Lung (tissue), 12 donors: ENCODE results near the gene ZNF526. TPM values are rescaled to one million over a fixed set of nuclear protein-coding genes. Genes with fewer than 3 reads are reported as not detected.

Source experiments
- ATAC-seq: fragments of 200-7000 bp; cut with Tn5 transposase; one replicate; pipeline ENCODE4 v1.9.1; 2020; ENCODE audit warnings: moderate number of reproducible peaks; ENCODE audit not compliant: insufficient read depth, low FRiP score
- DNase-seq, 3 donors: peaks; one replicate each; pipeline ENCODE4 v3.0.0-alpha.2; 2013 to 2017
- H3K27ac ChIP-seq, 2 donors: one replicate each; pipeline ENCODE4 v1.5.1; 2013; ENCODE audit warnings: mild to moderate bottlenecking in 2 of 2, moderate library complexity in 2 of 2, control low read depth in 1 of 2, inconsistent platforms in 1 of 2, low read depth in 1 of 2, low read length in 1 of 2
- H3K27me3 ChIP-seq, 3 donors: one replicate each; pipeline ENCODE4 v1.5.1; 2013; ENCODE audit warnings: low read length in 2 of 3; ENCODE audit not compliant: control insufficient read depth in 3 of 3, insufficient read depth in 3 of 3
- H3K36me3 ChIP-seq, 4 donors: one replicate each; pipeline ENCODE4 v1.5.1; 2013; ENCODE audit warnings: low read length in 4 of 4, mild to moderate bottlenecking in 1 of 4, moderate library complexity in 1 of 4; ENCODE audit not compliant: control insufficient read depth in 4 of 4, insufficient read depth in 4 of 4
- H3K4me1 ChIP-seq, 5 donors: one replicate each; pipeline ENCODE4 v1.5.1; 2013; ENCODE audit warnings: low read length in 5 of 5, mild to moderate bottlenecking in 2 of 5, moderate library complexity in 1 of 5; ENCODE audit not compliant: control insufficient read depth in 5 of 5, insufficient read depth in 5 of 5
- H3K4me3 ChIP-seq: one replicate; pipeline ENCODE4 v1.5.1; 2013; ENCODE audit warnings: mild to moderate bottlenecking, control low read depth, moderate library complexity
- H3K9ac ChIP-seq, 2 donors: one replicate each; pipeline ENCODE4 v1.5.1; 2013; ENCODE audit warnings: low read length in 2 of 2, control low read depth in 1 of 2; ENCODE audit not compliant: insufficient read depth in 1 of 2
- H3K9me3 ChIP-seq, 4 donors: one replicate each; pipeline ENCODE4 v1.5.1; 2013; ENCODE audit warnings: low read length in 3 of 4, mild to moderate bottlenecking in 1 of 4, moderate library complexity in 1 of 4; ENCODE audit not compliant: control insufficient read depth in 4 of 4, insufficient read depth in 3 of 4
- CTCF ChIP-seq: IDR thresholded peaks from 2 replicates; pipeline ENCODE4 v1.5.1; 2012; ENCODE audit warnings: mild to moderate bottlenecking; ENCODE audit errors: control extremely low read depth, extremely low read depth
- WGBS, 2 donors: extraction: QIAGEN DNeasy Blood & Tissue Kit; methylation state at CpG; one replicate each; pipeline ENCODE4 v1.1.7; 2013; 5-methylcytosine and 5-hydroxymethylcytosine counted together
- polyA plus RNA-seq, 2 donors: library from polyadenylated mRNA; stranded (reverse); fragments of 200-250 nt; gene quantifications; one replicate each; pipeline ENCODE4 v1.2.1, GENCODE V29; 2013
- total RNA-seq, 2 donors: library from RNA; depleted of rRNA in 1 of 2; stranded (reverse); fragments of >200 nt in 1 of 2; gene quantifications; one replicate each; pipeline ENCODE4 v1.2.1, GENCODE V29; 2014 to 2021
- donor health status: control.
- donor health status: control.
- donor health status: Bipolar disorder and iron deficiency.
- donor health status: healthy.
- donor health status: DM: yes; HTN: yes; CAD: no.

ZNF526 gene
- total and polyA plus RNA-seq, 4 donors = 4.6 to 14.4 (median 5.4) TPM

- H3K36me3 ChIP-seq = peaks cover 9 to 71% (median 54%) of the 10 kb centered on the region in 4 donors
- H3K27ac ChIP-seq = no peak overlapping the region
- WGBS, 2 donors = 95 to 96% methylated on average over 10 of the region's 10 CpGs
- H3K4me1 ChIP-seq = no peaks in the 10 kb centered on the region
- H3K9me3 ChIP-seq = no peaks in the 10 kb centered on the region
- no peak overlapping the region for H3K4me3 ChIP-seq
- no peak overlapping the region for H3K9ac ChIP-seq
- no peak for ATAC-seq
- TF ChIP-seq CTCF = no peak
- H3K27me3 ChIP-seq = no peaks in the 10 kb centered on the region
- DNase-seq = no peak
These were observed 12.3 kb downstream of the ZNF526 start for GRCh38 chr19:42232435-42232834.

GRCh38 chr19:42233106-42233505 is 13.0 kb downstream of the ZNF526 start:
- no peak overlapping the region for H3K4me3 ChIP-seq
- H3K4me1 ChIP-seq = no peaks in the 10 kb centered on the region
- no peaks in the 10 kb centered on the region for H3K9me3 ChIP-seq
- DNase-seq = no peak
- H3K36me3 ChIP-seq = peaks cover 9 to 71% (median 54%) of the 10 kb centered on the region in 4 donors
- H3K27me3 ChIP-seq = no peaks in the 10 kb centered on the region
- WGBS, 2 donors = 81 to 91% methylated on average over 7 of the region's 7 CpGs
- H3K9ac ChIP-seq = no peak overlapping the region
- no peak for TF ChIP-seq CTCF
- no peak for ATAC-seq
- no peak overlapping the region for H3K27ac ChIP-seq

- ATAC-seq (no peak), DNase-seq (no peak)
- TF ChIP-seq CTCF = no peak
- no peak overlapping the region for H3K9ac ChIP-seq
- peaks cover 9 to 69% (median 53%) of the 10 kb centered on the region in 4 donors for H3K36me3 ChIP-seq
- H3K4me3 ChIP-seq = no peak overlapping the region
- no peaks in the 10 kb centered on the region for H3K4me1 ChIP-seq
- H3K9me3 ChIP-seq = no peaks in the 10 kb centered on the region
- H3K27me3 ChIP-seq = no peaks in the 10 kb centered on the region
- no peak overlapping the region for H3K27ac ChIP-seq
- 91 to 95% methylated on average over 6 of the region's 6 CpGs for WGBS, 2 donors
These were observed 13.7 kb downstream of the ZNF526 start for GRCh38 chr19:42233678-42234292.

- 94% methylated on average over 11 of the region's 11 CpGs for WGBS, 2 donors
- Histone ChIP-seq H3K4me1 (no peaks in the 10 kb centered on the region), H3K9me3 (no peaks in the 10 kb centered on the region), H3K4me3 (no peak overlapping the region), H3K9ac (no peak overlapping the region), H3K36me3 (peaks cover 9 to 68% (median 51%) of the 10 kb centered on the region in 4 donors), H3K27me3 (no peaks in the 10 kb centered on the region), H3K27ac (no peak overlapping the region)
- TF ChIP-seq CTCF = no peak
- DNase-seq = no peak
- ATAC-seq = no peak
These were observed 14.3 kb downstream of the ZNF526 start for GRCh38 chr19:42234364-42234763.
